AG04450 (cell line): ENCODE results near the gene CENPQ. TPM values are rescaled to one million over a fixed set of nuclear protein-coding genes. Genes with fewer than 3 reads are reported as not detected.

Source experiments
- CTCF ChIA-PET: fragments of 300-600, 350-600 bp; formaldehyde crosslinking; extraction: SDS; loops from one replicate; lab custom pipeline; 2022; ENCODE audit warnings: antibody characterized with exemption, inconsistent platforms; lab: Charles Lee
- POLR2A ChIA-PET: fragments of 350-600 bp; formaldehyde crosslinking; extraction: SDS; loops from one replicate; lab custom pipeline; 2021; ENCODE audit warnings: antibody characterized with exemption, inconsistent platforms; lab: Yijun Ruan, JAX
- DNase-seq: peaks from one replicate; pipeline ENCODE4 v3.0.0-alpha.2; 2011; ENCODE audit warnings: low read depth, low spot score
- H3K27ac ChIP-seq: one replicate; pipeline ENCODE4 v1.5.1; 2012; ENCODE audit warnings: low read depth, low read length, control low read depth
- H3K27me3 ChIP-seq: one replicate; pipeline ENCODE4 v1.6.0; 2012; ENCODE audit warnings: low read length; ENCODE audit not compliant: control insufficient read depth, insufficient read depth
- H3K4me3 ChIP-seq: 2 replicates; pipeline ENCODE4 v1.5.1; 2011; ENCODE audit warnings: mild to moderate bottlenecking, low read depth, low read length, control low read depth
- H3K9me3 ChIP-seq: 2 replicates; pipeline ENCODE4 v1.5.1; 2012; ENCODE audit warnings: low read length; ENCODE audit not compliant: control insufficient read depth, insufficient read depth
- CTCF ChIP-seq: IDR thresholded peaks from 2 replicates; pipeline ENCODE4 v1.5.1; 2011; ENCODE audit warnings: low read depth, low read length, control low read depth, inconsistent platforms
- polyA plus RNA-seq: library from polyadenylated mRNA; depleted of rRNA; stranded (reverse); fragments of >200 nt; gene quantifications from 2 replicates; pipeline ENCODE4 v1.2.3, GENCODE V29; 2011

The CENPQ gene
- polyA plus RNA-seq, 1 experiment = 6.5 TPM

- POLR2A ChIA-PET = no interaction called here
- Histone ChIP-seq H3K27ac (no peak overlapping the region), H3K9me3 (no peaks in the 10 kb centered on the region), H3K4me3 (no peak overlapping the region), H3K27me3 (peaks cover 3% of the 10 kb centered on the region)
- CTCF ChIA-PET = interaction anchor here (0.6 to 5.5 kb wide), 2 partner anchors 18 kb away, joined by 3 to 39 read pairs; no protein-coding TSS in a partner anchor
- DNase-seq = no peak
- no peak for TF ChIP-seq CTCF
Measured at GRCh38 chr6:49514571-49515484, 51.7 kb downstream of the CENPQ start.

- TF ChIP-seq CTCF = no peak
- ChIA-PET CTCF (interaction anchor here (1.5 to 5.5 kb wide), 2 partner anchors 17 to 91 kb away, joined by 3 to 39 read pairs; no protein-coding TSS in a partner anchor), POLR2A (no interaction called here)
- Histone ChIP-seq H3K9me3 (no peaks in the 10 kb centered on the region), H3K4me3 (no peak overlapping the region), H3K27me3 (peaks cover 3% of the 10 kb centered on the region), H3K27ac (no peak overlapping the region)
- no peak for DNase-seq
Measured at GRCh38 chr6:49515485-49516146, 52.4 kb downstream of the CENPQ start.

DNA sequence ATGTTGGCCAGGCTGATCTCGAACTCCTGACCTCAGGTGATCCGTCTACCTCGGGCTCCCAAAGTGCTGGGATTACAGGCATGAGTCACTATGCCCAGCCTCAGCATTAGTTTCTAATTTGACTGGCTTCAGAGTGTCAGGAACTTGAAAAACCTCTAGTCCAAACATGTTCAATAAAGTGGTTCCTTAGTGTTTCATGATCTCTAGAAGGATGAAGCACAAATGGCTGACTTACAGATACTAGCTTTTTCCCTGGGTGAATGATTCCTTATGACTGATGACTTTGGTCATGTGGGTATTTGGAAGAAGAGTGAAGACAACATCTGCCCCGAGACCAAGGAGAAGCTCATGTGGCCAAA, 53.0 kb downstream of the CENPQ start:
- H3K9me3 ChIP-seq = no peaks in the 10 kb centered on the region
- no peak overlapping the region for H3K27ac ChIP-seq
- ChIA-PET POLR2A (no interaction called here), CTCF (interaction anchor here (1.5 to 5.5 kb wide), 2 partner anchors 17 to 91 kb away, joined by 3 to 39 read pairs; no protein-coding TSS in a partner anchor)
- TF ChIP-seq CTCF = no peak
- H3K4me3 ChIP-seq = no peak overlapping the region
- peaks cover 3% of the 10 kb centered on the region for H3K27me3 ChIP-seq
- no peak for DNase-seq

- no peak for TF ChIP-seq CTCF
- POLR2A ChIA-PET = no interaction called here
- Histone ChIP-seq H3K9me3 (no peaks in the 10 kb centered on the region), H3K27ac (no peak overlapping the region), H3K4me3 (no peak overlapping the region), H3K27me3 (no peaks in the 10 kb centered on the region)
- DNase-seq = no peak
- CTCF ChIA-PET = interaction anchor here (0.9 to 5.5 kb wide), 3 partner anchors 11 to 89 kb away, joined by 3 to 39 read pairs (median 10); no protein-coding TSS in a partner anchor
Measured at GRCh38 chr6:49517919-49518318, 54.7 kb downstream of the CENPQ start.
